MM.1S (cell line): ENCODE measurements around the gene PRMT7.

Source experiments
- CTCF ChIP-seq: fragments of 300-600 bp; sonication (generic); IDR thresholded peaks from 2 replicates; pipeline ENCODE4 v1.5.1; 2016; ENCODE audit warnings: antibody characterized with exemption, low read length, mixed read lengths
- EZH2 ChIP-seq: fragments of 300-600 bp; sonication (generic); optimal IDR thresholded peaks from 2 replicates; pipeline ENCODE3; 2017; ENCODE audit warnings: low read depth, mild to moderate bottlenecking, antibody characterized with exemption, low read length, mixed read lengths

- no peak for TF ChIP-seq CTCF
- no peak for TF ChIP-seq EZH2
Observed at GRCh38 chr16:68360547-68360946, 49.7 kb downstream of the PRMT7 start.
